ENCODE measurements around the gene CFAP58.

DNA sequence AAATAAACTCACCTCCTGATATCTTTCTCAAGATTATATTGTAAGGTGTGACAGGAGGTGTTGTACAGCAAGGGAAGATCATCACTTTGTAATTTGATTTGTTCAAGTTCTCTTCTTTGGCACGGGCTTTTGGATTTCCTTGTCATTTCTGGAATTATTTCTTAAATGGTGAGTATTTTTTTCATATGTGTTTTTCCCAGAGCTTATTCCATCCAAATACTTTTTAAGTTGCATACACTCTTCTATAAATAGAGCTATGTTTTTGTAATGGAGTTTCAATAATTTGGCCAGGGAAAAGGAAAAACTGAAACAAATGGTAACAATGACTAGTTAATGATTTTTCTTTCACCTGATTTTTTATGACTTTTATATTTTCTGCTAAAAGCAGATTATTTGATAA is 92.5 kb downstream of the CFAP58 start:
- TF ChIP-seq SNAPC2 (CRISPR knock-in tag; IDR thresholded peaks at IDR 0.05), result no peak
- no peak for TF ChIP-seq RORA (CRISPR knock-in tag; IDR thresholded peaks at IDR 0.05)
- TF ChIP-seq, protein P1, sequence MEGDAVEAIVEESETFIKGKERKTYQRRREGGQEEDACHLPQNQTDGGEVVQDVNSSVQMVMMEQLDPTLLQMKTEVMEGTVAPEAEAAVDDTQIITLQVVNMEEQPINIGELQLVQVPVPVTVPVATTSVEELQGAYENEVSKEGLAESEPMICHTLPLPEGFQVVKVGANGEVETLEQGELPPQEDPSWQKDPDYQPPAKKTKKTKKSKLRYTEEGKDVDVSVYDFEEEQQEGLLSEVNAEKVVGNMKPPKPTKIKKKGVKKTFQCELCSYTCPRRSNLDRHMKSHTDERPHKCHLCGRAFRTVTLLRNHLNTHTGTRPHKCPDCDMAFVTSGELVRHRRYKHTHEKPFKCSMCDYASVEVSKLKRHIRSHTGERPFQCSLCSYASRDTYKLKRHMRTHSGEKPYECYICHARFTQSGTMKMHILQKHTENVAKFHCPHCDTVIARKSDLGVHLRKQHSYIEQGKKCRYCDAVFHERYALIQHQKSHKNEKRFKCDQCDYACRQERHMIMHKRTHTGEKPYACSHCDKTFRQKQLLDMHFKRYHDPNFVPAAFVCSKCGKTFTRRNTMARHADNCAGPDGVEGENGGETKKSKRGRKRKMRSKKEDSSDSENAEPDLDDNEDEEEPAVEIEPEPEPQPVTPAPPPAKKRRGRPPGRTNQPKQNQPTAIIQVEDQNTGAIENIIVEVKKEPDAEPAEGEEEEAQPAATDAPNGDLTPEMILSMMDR (CRISPR knock-in tag; IDR thresholded peaks at IDR 0.05), result no peak
